H1 (cell line): ENCODE measurements around the gene PPIAL4G. TPM values are rescaled to one million over a fixed set of nuclear protein-coding genes. Genes with fewer than 3 reads are reported as not detected.
"Not testable (repeated sequence)": the region's sequence is repeated elsewhere in the genome, so short reads cannot be mapped to it uniquely, and the experiment has no call there.

ENCODE experiments used
- CTCF ChIA-PET: fragments of 300-600 bp; sonication (Branson Sonifier 250); formaldehyde crosslinking; loops from one replicate; lab custom pipeline; 2021; ENCODE audit not compliant: partially characterized antibody; lab: Charles Lee
- POLR2A ChIA-PET: fragments of 300-600 bp; sonication (Branson Sonifier 250); formaldehyde crosslinking; loops from one replicate; lab custom pipeline; 2021; ENCODE audit warnings: inconsistent platforms; ENCODE audit not compliant: partially characterized antibody; lab: Charles Lee
- DNase-seq, 2 experiments: peaks; one replicate each; pipeline versions ENCODE4 v3.0.0 to v3.0.0-alpha.2; 2010 to 2022; ENCODE audit warnings: low spot score in 2 of 2, low read depth in 1 of 2, mixed read lengths in 1 of 2
- FAIRE-seq: peaks from 2 replicates; lab custom pipeline; 2011; peaks lifted over from hg19 to GRCh38; lab: Jason Lieb, UNC
- H2AFZ ChIP-seq: 2 replicates; pipeline ENCODE4 v1.8.1; 2012; ENCODE audit warnings: low read length, inconsistent platforms
- H2AK5ac ChIP-seq: 2 replicates; pipeline ENCODE4 v1.6.1; 2013; ENCODE audit warnings: low read depth, low read length
- H2BK120ac ChIP-seq: replicated peaks from 2 replicates; pipeline ENCODE3; 2013; ENCODE audit warnings: low read depth, low read length, inconsistent platforms
- H2BK12ac ChIP-seq: 2 replicates; pipeline ENCODE4 v1.6.1; 2013; ENCODE audit warnings: low read depth, low read length
- H2BK15ac ChIP-seq: 2 replicates; pipeline ENCODE4 v1.6.1; 2013; ENCODE audit warnings: low read length
- H2BK20ac ChIP-seq: 2 replicates; pipeline ENCODE4 v1.6.1; 2013; ENCODE audit warnings: low read length
- H2BK5ac ChIP-seq: 2 replicates; pipeline ENCODE4 v1.6.1; 2013; ENCODE audit warnings: low read depth, low read length
- H3K14ac ChIP-seq: 2 replicates; pipeline ENCODE4 v1.6.1; 2013; ENCODE audit warnings: inconsistent platforms; ENCODE audit not compliant: insufficient read length
- H3K18ac ChIP-seq: 2 replicates; pipeline ENCODE4 v1.6.1; 2013; ENCODE audit warnings: low read length; ENCODE audit errors: extremely low read depth
- H3K23ac ChIP-seq: 2 replicates; pipeline ENCODE4 v1.6.1; 2013; ENCODE audit warnings: inconsistent platforms; ENCODE audit not compliant: insufficient read length
- H3K23me2 ChIP-seq: 2 replicates; pipeline ENCODE4 v1.6.1; 2013; ENCODE audit warnings: low read depth, low read length
- H3K27ac ChIP-seq: 2 replicates; pipeline ENCODE4 v1.6.1; 2011; ENCODE audit warnings: low read depth, low read length, inconsistent platforms
- H3K27me3 ChIP-seq, 4 experiments: replicated peaks in 1 of 4; 1 replicate in 1 of 4; 2 replicates in 3 of 4; pipeline versions ENCODE4 v1.6.1 to v1.8.1; 2011 to 2013; ENCODE audit warnings: low read length in 3 of 4, mild to moderate bottlenecking in 3 of 4, inconsistent platforms in 2 of 4, mixed read lengths in 2 of 4, moderate library complexity in 1 of 4; ENCODE audit not compliant: control insufficient read depth in 3 of 4, insufficient read depth in 3 of 4; ENCODE audit errors: extremely low read depth in 1 of 4
- H3K36me3 ChIP-seq, 4 experiments: 2 replicates each; pipeline versions ENCODE4 v1.6.1 to v1.8.1; 2011 to 2013; ENCODE audit warnings: mild to moderate bottlenecking in 4 of 4, low read length in 3 of 4, moderate library complexity in 2 of 4, control low read depth in 1 of 4, inconsistent platforms in 1 of 4; ENCODE audit not compliant: insufficient read depth in 4 of 4, control insufficient read depth in 2 of 4
- H3K4ac ChIP-seq: replicated peaks from 2 replicates; pipeline ENCODE3; 2013; ENCODE audit warnings: low read length, low read depth, mixed read lengths, inconsistent platforms; ENCODE audit not compliant: insufficient read length
- H3K4me1 ChIP-seq, 4 experiments: replicated peaks in 1 of 4; 1 replicate in 1 of 4; 2 replicates in 3 of 4; pipeline versions ENCODE4 v1.6.1 to v1.8.1; 2011 to 2013; ENCODE audit warnings: low read length in 3 of 4, inconsistent platforms in 2 of 4, mixed read lengths in 1 of 4; ENCODE audit not compliant: insufficient read depth in 4 of 4, control insufficient read depth in 3 of 4
- H3K4me2 ChIP-seq, 2 experiments: 2 replicates each; pipeline versions ENCODE4 v1.6.1 to v1.8.1; 2011 to 2013; ENCODE audit warnings: low read depth in 2 of 2, low read length in 2 of 2, control low read depth in 1 of 2, inconsistent platforms in 1 of 2, mild to moderate bottlenecking in 1 of 2; ENCODE audit not compliant: insufficient read depth in 1 of 2
- H3K4me3 ChIP-seq, 4 experiments: fragments of 200-600, 300-600 bp in 1 of 4; sonication (generic), shearing (Covaris generic), sonication (Bioruptor Twin) in 1 of 4; 2 replicates each; pipeline versions ENCODE4 v1.5.1 to v1.8.1; 2011 to 2016; ENCODE audit warnings: low read length in 4 of 4, low read depth in 3 of 4, control low read depth in 2 of 4, inconsistent platforms in 2 of 4, mild to moderate bottlenecking in 2 of 4, mixed read lengths in 1 of 4, moderate library complexity in 1 of 4; ENCODE audit not compliant: insufficient read depth in 2 of 4; ENCODE audit errors: extremely low read depth in 1 of 4
- H3K56ac ChIP-seq: replicated peaks from 2 replicates; pipeline ENCODE3; 2013; ENCODE audit warnings: low read depth, mild to moderate bottlenecking, mixed read lengths, low read length, inconsistent platforms; ENCODE audit not compliant: insufficient read length
- H3K79me1 ChIP-seq: 2 replicates; pipeline ENCODE4 v1.6.1; 2013; ENCODE audit warnings: low read depth, low read length, control low read depth
- H3K79me2 ChIP-seq, 2 experiments: 2 replicates each; pipeline versions ENCODE4 v1.6.1 to v1.8.1; 2012 to 2013; ENCODE audit warnings: low read length in 2 of 2, mild to moderate bottlenecking in 2 of 2, inconsistent platforms in 1 of 2; ENCODE audit not compliant: insufficient read depth in 2 of 2, control insufficient read depth in 1 of 2
- H3K9ac ChIP-seq, 4 experiments: replicated peaks in 1 of 4; 1 replicate in 1 of 4; 2 replicates in 3 of 4; pipeline versions ENCODE4 v1.6.1 to v1.8.1; 2011 to 2013; ENCODE audit warnings: low read depth in 3 of 4, low read length in 3 of 4, control low read depth in 2 of 4, mild to moderate bottlenecking in 2 of 4, moderate library complexity in 2 of 4, inconsistent platforms in 1 of 4; ENCODE audit errors: extremely low read depth in 1 of 4
- H3K9me3 ChIP-seq, 2 experiments: 2 replicates each; pipeline versions ENCODE4 v1.6.1 to v1.8.1; 2012 to 2013; ENCODE audit warnings: mild to moderate bottlenecking in 2 of 2, moderate library complexity in 2 of 2, control low read depth in 1 of 2, inconsistent platforms in 1 of 2, low read depth in 1 of 2, low read length in 1 of 2, mixed read lengths in 1 of 2; ENCODE audit not compliant: insufficient read depth in 2 of 2
- H4K20me1 ChIP-seq, 2 experiments: replicated peaks in 1 of 2; 2 replicates each; pipeline versions ENCODE3 to v1.8.1; 2011 to 2013; ENCODE audit warnings: inconsistent platforms in 2 of 2, low read length in 2 of 2, mild to moderate bottlenecking in 1 of 2; ENCODE audit not compliant: insufficient read depth in 2 of 2, control insufficient read depth in 1 of 2
- H4K5ac ChIP-seq: 2 replicates; pipeline ENCODE4 v1.6.1; 2013; ENCODE audit warnings: low read length, low read depth, mixed read lengths, inconsistent platforms; ENCODE audit not compliant: insufficient read length
- H4K8ac ChIP-seq: 2 replicates; pipeline ENCODE4 v1.8.0; 2013; ENCODE audit warnings: mild to moderate bottlenecking, moderate library complexity, low read length, inconsistent platforms; ENCODE audit not compliant: insufficient read depth; ENCODE audit errors: extremely low read depth
- H4K91ac ChIP-seq: replicated peaks from 2 replicates; pipeline ENCODE3; 2013; ENCODE audit warnings: low read length, mixed read lengths, inconsistent platforms; ENCODE audit not compliant: insufficient read length
- WGBS, 2 experiments: shearing (Covaris generic) in 1 of 2; methylation state at CpG; one replicate each; pipeline versions ENCODE4 v1.1.6 to v1.1.7; 2013 to 2015; ENCODE audit warnings: low lambda C conversion rate in 2 of 2, mixed read lengths in 2 of 2, inconsistent platforms in 1 of 2, low coverage in 1 of 2, missing lambda C conversion rate in 1 of 2; ENCODE audit not compliant: insufficient replicate concordance in 2 of 2, insufficient coverage in 1 of 2, insufficient read length in 1 of 2; ENCODE audit errors: extremely low coverage in 1 of 2, missing lambda C conversion rate in 1 of 2; 5-methylcytosine and 5-hydroxymethylcytosine counted together
- polyA plus RNA-seq, 7 experiments: library from polyadenylated mRNA; depleted of rRNA in 3 of 7; stranded (reverse) in 5 of 7; unstranded in 2 of 7; fragments of >200 nt in 5 of 7; fragments of 200-250 nt in 2 of 7; gene quantifications; 1 replicate in 5 of 7; 2 replicates in 1 of 7; 4 replicates in 1 of 7; pipeline versions ENCODE4 v1.2.1 to v1.2.3, GENCODE V29; 2011 to 2013; ENCODE audit warnings: missing spikeins in 2 of 7, mixed read lengths in 2 of 7
- total RNA-seq: library from RNA; stranded (reverse); fragmentation: NEBNext Ultra II Directional; extraction: Animal tissue kit (Norgen Biotek cat#: 25700); gene quantifications from 2 replicates; pipeline ENCODE4 v1.2.1, GENCODE V29; 2021

The PPIAL4G gene
- total and polyA plus RNA-seq, 2 of the 8 experiments (the other 6 are each of a cell fraction or from before 2014, with no cell fraction given): not detected

DNA sequence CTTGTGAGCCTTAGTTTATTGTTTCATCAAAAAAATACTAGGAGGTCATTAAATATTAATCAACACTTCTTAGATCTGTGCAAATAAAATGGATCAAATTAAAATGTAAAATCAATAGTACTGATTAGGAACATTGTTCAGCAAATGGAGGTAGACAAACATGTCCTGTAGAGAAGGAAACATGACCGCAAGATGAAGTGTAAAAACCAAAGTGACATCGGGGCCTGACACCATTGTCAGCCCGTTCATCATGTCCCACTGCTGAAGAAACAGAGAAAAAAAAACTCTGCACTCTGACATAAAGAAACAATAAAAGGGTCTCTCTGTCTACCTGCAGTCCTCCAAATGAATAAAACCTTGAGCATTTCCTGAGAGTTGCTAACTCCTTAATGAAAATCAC is 31.2 kb upstream of the PPIAL4G start:
- H3K23me2 ChIP-seq, H3K14ac ChIP-seq, H3K4me2 ChIP-seq, DNase-seq, H2BK120ac ChIP-seq, H4K20me1 ChIP-seq, H2BK20ac ChIP-seq, H3K79me2 ChIP-seq, H2BK5ac ChIP-seq, H3K18ac ChIP-seq, H2AK5ac ChIP-seq, H3K36me3 ChIP-seq, POLR2A ChIA-PET, H3K9ac ChIP-seq, H3K4me1 ChIP-seq, H3K56ac ChIP-seq, H3K27ac ChIP-seq, H3K4me3 ChIP-seq, H2BK15ac ChIP-seq, H4K5ac ChIP-seq, H3K9me3 ChIP-seq, H3K23ac ChIP-seq, H3K27me3 ChIP-seq, H3K79me1 ChIP-seq, H4K8ac ChIP-seq, H2BK12ac ChIP-seq, FAIRE-seq, H4K91ac ChIP-seq, CTCF ChIA-PET, H2AFZ ChIP-seq, H3K4ac ChIP-seq: not testable (repeated sequence)
- WGBS, 2 experiments: no CpG with 5 or more reads among the region's 3 CpGs

- CTCF ChIA-PET, H3K36me3 ChIP-seq, H2BK5ac ChIP-seq, H2AK5ac ChIP-seq, H4K8ac ChIP-seq, H3K9me3 ChIP-seq, H3K79me2 ChIP-seq, H3K4me3 ChIP-seq, H3K27ac ChIP-seq, H2BK20ac ChIP-seq, H3K27me3 ChIP-seq, H3K9ac ChIP-seq, H3K14ac ChIP-seq, H2BK12ac ChIP-seq, H4K5ac ChIP-seq, H3K4me2 ChIP-seq, H2AFZ ChIP-seq, H2BK120ac ChIP-seq, H3K23me2 ChIP-seq, H3K23ac ChIP-seq, H3K18ac ChIP-seq, H2BK15ac ChIP-seq, H4K20me1 ChIP-seq, FAIRE-seq, H4K91ac ChIP-seq, H3K56ac ChIP-seq, POLR2A ChIA-PET, H3K4ac ChIP-seq, H3K4me1 ChIP-seq, H3K79me1 ChIP-seq, DNase-seq: not testable (repeated sequence)
- WGBS, 2 experiments: 83% methylated on average over 6 of the region's 9 CpGs; no CpG with 5 or more reads in 1 of the 2 experiments
Measured at GRCh38 chr1:148512571-148513184, 29.6 kb upstream of the PPIAL4G start.
